IMR-90 (cell line): Measurements from ENCODE around the gene HSP90AB1.

ENCODE experiments used
- CEBPB ChIP-seq: IDR thresholded peaks from 2 replicates; pipeline ENCODE4 v1.6.1; 2012; ENCODE audit warnings: low read depth, low read length, improper control_type of control experiment
- MAFK ChIP-seq: IDR thresholded peaks from 2 replicates; pipeline ENCODE4 v1.6.1; 2012; ENCODE audit warnings: low read depth, low read length, improper control_type of control experiment
- MAZ ChIP-seq: IDR thresholded peaks from 2 replicates; pipeline ENCODE4 v1.6.1; 2012; ENCODE audit warnings: low read depth, mild to moderate bottlenecking, low read length, improper control_type of control experiment, moderate library complexity, borderline replicate concordance
- POLR2A ChIP-seq: IDR thresholded peaks from 2 replicates; pipeline ENCODE4 v1.6.1; 2012; ENCODE audit warnings: mild to moderate bottlenecking, low read depth, low read length
- RAD21 ChIP-seq: IDR thresholded peaks from 2 replicates; pipeline ENCODE4 v1.6.1; 2012; ENCODE audit warnings: low read length, improper control_type of control experiment
- RFX5 ChIP-seq: IDR thresholded peaks from 2 replicates; pipeline ENCODE4 v1.8.0; 2012; ENCODE audit warnings: low read depth, mild to moderate bottlenecking, low read length, moderate library complexity
- SMC3 ChIP-seq: fragments of 150-350 bp; IDR thresholded peaks from 2 replicates; pipeline ENCODE4 v1.6.1; 2016; ENCODE audit warnings: low read depth, mild to moderate bottlenecking, antibody characterized with exemption, low read length, moderate library complexity
- TF ChIP-seq, protein P1 (sequence below): conservative IDR thresholded peaks from 2 replicates; pipeline ENCODE4 v1.5.1; 2012; ENCODE audit warnings: mild to moderate bottlenecking, low read depth, low read length, improper control_type of control experiment
- TF ChIP-seq, protein P2 (sequence below): fragments of 150-350 bp; IDR thresholded peaks from 2 replicates; pipeline ENCODE4 v1.6.1; 2017; ENCODE audit warnings: mild to moderate bottlenecking, antibody characterized with exemption, low read length, low read depth

DNA sequence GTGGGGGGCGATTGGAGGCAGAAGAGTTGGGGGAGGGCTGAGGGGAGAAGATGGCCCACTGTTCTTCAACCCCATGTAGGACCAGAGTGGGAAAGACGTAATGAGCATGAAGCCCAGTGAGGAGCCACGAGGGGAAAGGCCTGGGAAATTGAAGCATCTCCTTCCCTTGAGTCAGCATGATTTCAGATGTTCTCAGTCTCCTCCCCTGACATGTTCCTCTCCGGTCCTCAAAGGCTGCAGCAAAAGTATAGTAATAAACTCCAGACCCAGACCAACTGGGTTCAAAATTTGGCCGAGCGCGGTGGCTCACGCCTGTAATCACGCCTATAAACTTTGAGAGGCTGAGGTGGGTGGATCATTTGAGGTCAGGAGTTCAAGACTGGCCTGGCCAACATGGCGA, 20.4 kb downstream of the HSP90AB1 start:
- TF ChIP-seq, protein P1, sequence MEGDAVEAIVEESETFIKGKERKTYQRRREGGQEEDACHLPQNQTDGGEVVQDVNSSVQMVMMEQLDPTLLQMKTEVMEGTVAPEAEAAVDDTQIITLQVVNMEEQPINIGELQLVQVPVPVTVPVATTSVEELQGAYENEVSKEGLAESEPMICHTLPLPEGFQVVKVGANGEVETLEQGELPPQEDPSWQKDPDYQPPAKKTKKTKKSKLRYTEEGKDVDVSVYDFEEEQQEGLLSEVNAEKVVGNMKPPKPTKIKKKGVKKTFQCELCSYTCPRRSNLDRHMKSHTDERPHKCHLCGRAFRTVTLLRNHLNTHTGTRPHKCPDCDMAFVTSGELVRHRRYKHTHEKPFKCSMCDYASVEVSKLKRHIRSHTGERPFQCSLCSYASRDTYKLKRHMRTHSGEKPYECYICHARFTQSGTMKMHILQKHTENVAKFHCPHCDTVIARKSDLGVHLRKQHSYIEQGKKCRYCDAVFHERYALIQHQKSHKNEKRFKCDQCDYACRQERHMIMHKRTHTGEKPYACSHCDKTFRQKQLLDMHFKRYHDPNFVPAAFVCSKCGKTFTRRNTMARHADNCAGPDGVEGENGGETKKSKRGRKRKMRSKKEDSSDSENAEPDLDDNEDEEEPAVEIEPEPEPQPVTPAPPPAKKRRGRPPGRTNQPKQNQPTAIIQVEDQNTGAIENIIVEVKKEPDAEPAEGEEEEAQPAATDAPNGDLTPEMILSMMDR, result no peak
- TF ChIP-seq POLR2A, result no peak
- no peak for TF ChIP-seq RFX5
- no peak for TF ChIP-seq MAZ
- TF ChIP-seq CEBPB, result no peak
- TF ChIP-seq SMC3, result no peak
- no peak for TF ChIP-seq RAD21
- TF ChIP-seq, protein P2, sequence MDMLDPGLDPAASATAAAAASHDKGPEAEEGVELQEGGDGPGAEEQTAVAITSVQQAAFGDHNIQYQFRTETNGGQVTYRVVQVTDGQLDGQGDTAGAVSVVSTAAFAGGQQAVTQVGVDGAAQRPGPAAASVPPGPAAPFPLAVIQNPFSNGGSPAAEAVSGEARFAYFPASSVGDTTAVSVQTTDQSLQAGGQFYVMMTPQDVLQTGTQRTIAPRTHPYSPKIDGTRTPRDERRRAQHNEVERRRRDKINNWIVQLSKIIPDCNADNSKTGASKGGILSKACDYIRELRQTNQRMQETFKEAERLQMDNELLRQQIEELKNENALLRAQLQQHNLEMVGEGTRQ, result no peak
- no peak for TF ChIP-seq MAFK
